Stimulated activated CD8-positive, alpha-beta memory T cell treated with anti-CD3 and anti-CD28 coated beads, Interleukin-4, amount 100 ng/mL, for 4 hours (primary cell): ENCODE data around the gene MTHFD1L.

Experiments used
- DNase-seq, 2 donors: peaks; one replicate each; pipeline ENCODE4 v3.0.0-alpha.2; 2020; ENCODE audit warnings: low read depth in 2 of 2, low spot score in 1 of 2

Gene MTHFD1L

GRCh38 chr6:150865043-150865405 lies 478 bp upstream of the MTHFD1L start:
- DNase-seq, result no peak

GRCh38 chr6:150866147-150866990 lies 867 bp downstream of the MTHFD1L start:
- DNase-seq, result peak; percentile 58 to 70

DNA sequence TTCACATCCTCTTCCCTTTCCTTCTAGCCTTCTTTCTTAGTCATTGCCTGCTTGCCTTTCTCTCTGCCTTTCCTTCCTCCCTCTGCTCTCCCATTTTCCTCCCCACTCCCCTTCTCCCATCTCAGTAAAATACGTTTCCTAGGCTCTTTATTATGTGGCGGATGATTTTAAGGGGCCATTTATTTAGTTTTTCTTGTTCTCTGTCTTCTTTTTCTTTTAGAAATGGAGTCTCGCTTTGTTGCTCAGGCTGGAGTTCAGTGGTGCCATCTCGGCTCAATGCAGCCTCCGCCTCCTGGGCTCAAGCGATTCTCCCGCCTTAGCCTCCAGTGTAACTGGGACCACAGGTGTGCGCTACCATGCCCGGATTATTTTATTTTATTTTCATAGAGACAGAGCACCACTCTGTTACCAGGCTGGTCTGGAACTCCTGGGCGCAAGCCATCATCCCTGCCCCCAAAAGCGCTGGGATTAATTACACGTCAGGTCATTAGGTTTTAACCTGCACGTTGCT lies 1.5 kb downstream of the MTHFD1L start:
- DNase-seq, result no peak

- DNase-seq, result no peak
These were observed 3.3 kb downstream of the MTHFD1L start for GRCh38 chr6:150868759-150869158.

- DNase-seq, result no peak
These were observed 8.7 kb downstream of the MTHFD1L start for GRCh38 chr6:150874179-150874578.

GRCh38 chr6:150875841-150876240 lies 10.3 kb downstream of the MTHFD1L start:
- DNase-seq, result no peak

- no peak for DNase-seq
These were observed 11.1 kb downstream of the MTHFD1L start for GRCh38 chr6:150876598-150876997.

- no peak for DNase-seq
These were observed 12.4 kb downstream of the MTHFD1L start for GRCh38 chr6:150877928-150878327.

- no peak for DNase-seq
These were observed 13.1 kb downstream of the MTHFD1L start for GRCh38 chr6:150878347-150879213.

GRCh38 chr6:150880336-150880735 lies 14.8 kb downstream of the MTHFD1L start:
- no peak for DNase-seq

DNA sequence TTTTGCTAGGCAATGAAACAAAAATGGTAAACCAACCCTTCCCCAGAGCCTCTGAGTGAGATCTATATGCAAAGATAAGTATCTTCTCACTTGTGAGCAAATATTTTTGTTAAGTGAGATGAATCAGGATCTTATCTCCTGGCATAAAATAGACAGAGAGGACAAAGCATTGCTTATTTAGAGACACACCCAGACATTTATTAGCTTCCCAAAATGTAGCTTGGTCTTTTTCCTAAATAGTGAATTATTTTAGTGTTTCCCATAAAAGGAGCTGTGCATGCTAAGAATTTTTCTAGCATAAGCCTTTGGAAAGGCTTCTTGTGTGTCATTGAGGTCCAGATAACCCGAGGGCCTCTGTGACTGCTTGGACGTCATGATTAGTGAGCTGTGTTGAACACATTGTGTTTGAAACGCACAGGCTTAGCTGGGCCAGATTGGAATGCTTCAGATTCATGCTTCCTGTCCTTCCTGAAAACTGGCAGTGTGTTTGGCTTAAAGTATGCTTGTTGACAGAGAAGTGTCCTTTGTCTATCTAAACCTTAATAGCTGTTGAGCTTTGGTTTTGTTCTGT lies 16.5 kb downstream of the MTHFD1L start:
- DNase-seq, result no peak

GRCh38 chr6:150883521-150883920 lies 18.0 kb downstream of the MTHFD1L start:
- no peak for DNase-seq

- no peak for DNase-seq
These were observed 20.7 kb downstream of the MTHFD1L start for GRCh38 chr6:150886155-150886554.

DNA sequence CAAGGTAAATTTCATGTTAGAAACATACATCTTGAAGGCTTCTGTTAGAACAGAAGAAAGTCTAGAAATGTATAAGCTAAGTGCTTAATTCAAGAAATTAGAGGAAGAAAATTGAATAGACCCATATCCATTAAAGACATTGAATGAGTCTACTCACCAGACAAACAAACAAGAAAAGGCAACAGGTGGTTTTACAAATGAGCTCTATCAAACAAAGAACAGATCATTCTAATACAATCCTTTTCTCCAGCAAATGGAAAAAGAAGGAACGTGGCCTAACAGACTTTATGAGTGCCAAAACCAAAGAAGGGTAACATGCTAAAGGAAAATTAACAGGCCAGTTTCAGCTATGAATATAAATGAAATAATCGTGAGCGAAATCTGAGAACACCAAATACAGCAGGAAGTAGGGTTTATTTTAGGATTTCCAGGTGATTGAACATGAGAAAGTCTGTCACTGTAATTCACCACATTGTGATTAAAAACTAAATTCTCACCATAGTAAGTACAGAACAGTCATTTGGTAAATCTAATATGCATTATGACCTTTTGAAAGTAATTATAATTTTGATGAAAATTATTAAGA lies 22.6 kb downstream of the MTHFD1L start:
- DNase-seq, result no peak

DNA sequence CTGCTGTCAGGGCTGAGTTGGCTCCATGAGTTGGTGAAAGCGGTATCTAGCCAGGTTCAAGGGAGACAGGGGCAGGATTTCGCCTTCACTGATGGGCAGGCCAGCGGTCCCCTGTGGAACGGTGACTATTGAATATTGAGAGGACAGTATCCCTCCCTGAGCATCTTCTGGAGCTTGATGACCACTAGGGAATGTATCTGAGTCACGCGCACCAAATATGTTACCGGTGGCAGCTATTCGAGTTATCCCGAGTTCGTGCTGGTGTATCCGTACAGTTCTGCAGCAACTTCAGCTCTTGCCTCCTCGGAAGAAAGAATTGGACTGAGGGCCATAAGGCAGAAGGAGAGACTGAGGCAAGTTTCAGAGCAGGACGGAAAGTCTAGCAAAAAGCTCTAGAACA lies 24.8 kb downstream of the MTHFD1L start:
- DNase-seq, result no peak

- DNase-seq, result peak; percentile 8 to 18
These were observed 26.5 kb downstream of the MTHFD1L start for GRCh38 chr6:150891888-150892485.

GRCh38 chr6:150894191-150894744 lies 28.8 kb downstream of the MTHFD1L start:
- no peak for DNase-seq

GRCh38 chr6:150894935-150895552 lies 29.5 kb downstream of the MTHFD1L start:
- no peak for DNase-seq

GRCh38 chr6:150895928-150896632 lies 30.6 kb downstream of the MTHFD1L start:
- DNase-seq, result no peak
